Measurements from ENCODE around the gene EMILIN2.
"Not testable (repeated sequence)": the region's sequence is repeated elsewhere in the genome, so short reads cannot be mapped to it uniquely, and the experiment has no call there.

The EMILIN2 gene

GRCh38 chr18:2847317-2848246, 776 bp downstream of the EMILIN2 start:
- DNase-seq, result no peak

GRCh38 chr18:2848247-2849246, 1.7 kb downstream of the EMILIN2 start:
- DNase-seq, result no peak

GRCh38 chr18:2850816-2851215, 4.0 kb downstream of the EMILIN2 start:
- DNase-seq, result no peak

- no peak for DNase-seq
These were observed 5.0 kb downstream of the EMILIN2 start for GRCh38 chr18:2851771-2852170.

GRCh38 chr18:2852460-2852859, 5.7 kb downstream of the EMILIN2 start:
- not testable (repeated sequence) for DNase-seq

- no peak for DNase-seq
These were observed 6.5 kb downstream of the EMILIN2 start for GRCh38 chr18:2853173-2853925.

- DNase-seq, result no peak
These were observed 7.3 kb downstream of the EMILIN2 start for GRCh38 chr18:2853926-2854664.

- DNase-seq, result no peak
These were observed 8.1 kb downstream of the EMILIN2 start for GRCh38 chr18:2854875-2855274.

- no peak for DNase-seq
These were observed 8.9 kb downstream of the EMILIN2 start for GRCh38 chr18:2855560-2856350.

- no peak for DNase-seq
These were observed 9.9 kb downstream of the EMILIN2 start for GRCh38 chr18:2856547-2857170.

- DNase-seq, result no peak
These were observed 10.8 kb downstream of the EMILIN2 start for GRCh38 chr18:2857491-2858131.

- not testable (repeated sequence) for DNase-seq
These were observed 13.6 kb downstream of the EMILIN2 start for GRCh38 chr18:2860397-2860796.

- DNase-seq, result not testable (repeated sequence)
These were observed 17.2 kb downstream of the EMILIN2 start for GRCh38 chr18:2863997-2864396.

GRCh38 chr18:2866465-2866864, 19.7 kb downstream of the EMILIN2 start:
- DNase-seq, result not testable (repeated sequence)

- DNase-seq, result no peak
These were observed 22.4 kb downstream of the EMILIN2 start for GRCh38 chr18:2869207-2869606.

GRCh38 chr18:2871111-2871720, 24.4 kb downstream of the EMILIN2 start:
- no peak for DNase-seq

- no peak for DNase-seq
These were observed 25.3 kb downstream of the EMILIN2 start for GRCh38 chr18:2872095-2872494.

GRCh38 chr18:2874765-2875164, 28.0 kb downstream of the EMILIN2 start:
- DNase-seq, result no peak

- no peak for DNase-seq
These were observed 32.0 kb downstream of the EMILIN2 start for GRCh38 chr18:2878656-2879330.
